ENCODE measurements around the gene SELENOK.

DNA sequence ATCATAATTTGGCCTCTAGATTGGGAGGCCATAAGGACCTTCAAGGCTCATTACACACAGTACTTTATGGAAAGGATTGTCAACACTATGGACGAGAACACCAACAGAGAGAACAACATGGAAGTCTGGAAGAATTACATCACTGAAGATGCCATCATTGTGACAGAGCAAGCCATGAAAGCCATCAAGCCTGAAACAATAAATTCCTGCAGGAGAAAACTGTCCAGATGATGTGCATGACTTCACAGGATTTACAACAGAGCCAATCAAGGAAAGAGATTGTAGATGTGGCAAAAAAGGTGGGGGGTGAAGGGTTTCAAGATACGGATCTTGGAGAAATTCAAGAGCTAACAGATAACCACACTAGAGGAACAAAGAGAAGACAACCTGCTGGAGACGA, 29.4 kb downstream of the SELENOK start:
- TF ChIP-seq EZH2 (IDR thresholded peaks at IDR 0.05): no peak
- TF ChIP-seq, protein P1, sequence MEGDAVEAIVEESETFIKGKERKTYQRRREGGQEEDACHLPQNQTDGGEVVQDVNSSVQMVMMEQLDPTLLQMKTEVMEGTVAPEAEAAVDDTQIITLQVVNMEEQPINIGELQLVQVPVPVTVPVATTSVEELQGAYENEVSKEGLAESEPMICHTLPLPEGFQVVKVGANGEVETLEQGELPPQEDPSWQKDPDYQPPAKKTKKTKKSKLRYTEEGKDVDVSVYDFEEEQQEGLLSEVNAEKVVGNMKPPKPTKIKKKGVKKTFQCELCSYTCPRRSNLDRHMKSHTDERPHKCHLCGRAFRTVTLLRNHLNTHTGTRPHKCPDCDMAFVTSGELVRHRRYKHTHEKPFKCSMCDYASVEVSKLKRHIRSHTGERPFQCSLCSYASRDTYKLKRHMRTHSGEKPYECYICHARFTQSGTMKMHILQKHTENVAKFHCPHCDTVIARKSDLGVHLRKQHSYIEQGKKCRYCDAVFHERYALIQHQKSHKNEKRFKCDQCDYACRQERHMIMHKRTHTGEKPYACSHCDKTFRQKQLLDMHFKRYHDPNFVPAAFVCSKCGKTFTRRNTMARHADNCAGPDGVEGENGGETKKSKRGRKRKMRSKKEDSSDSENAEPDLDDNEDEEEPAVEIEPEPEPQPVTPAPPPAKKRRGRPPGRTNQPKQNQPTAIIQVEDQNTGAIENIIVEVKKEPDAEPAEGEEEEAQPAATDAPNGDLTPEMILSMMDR (IDR thresholded peaks at IDR 0.05): no peak
